Tibial nerve (tissue), 3 donors: ENCODE data around the gene CCNY.

Source experiments
- POLR2A ChIP-seq, 2 donors: fragments of 450-650 bp; IDR thresholded peaks; one replicate each; pipeline ENCODE4 v1.6.1; 2017; ENCODE audit warnings: antibody characterized with exemption in 2 of 2, mild to moderate bottlenecking in 2 of 2, moderate library complexity in 2 of 2
- TF ChIP-seq, protein P1 (sequence below), 5 experiments: fragments of 200-600 bp in 3 of 5; fragments of 450-650 bp in 2 of 5; sonication (generic) in 3 of 5; IDR thresholded peaks; one replicate each; pipeline ENCODE4 v1.5.1; 2016 to 2019; ENCODE audit warnings: antibody characterized with exemption in 5 of 5, mild to moderate bottlenecking in 3 of 5, moderate library complexity in 2 of 5

DNA sequence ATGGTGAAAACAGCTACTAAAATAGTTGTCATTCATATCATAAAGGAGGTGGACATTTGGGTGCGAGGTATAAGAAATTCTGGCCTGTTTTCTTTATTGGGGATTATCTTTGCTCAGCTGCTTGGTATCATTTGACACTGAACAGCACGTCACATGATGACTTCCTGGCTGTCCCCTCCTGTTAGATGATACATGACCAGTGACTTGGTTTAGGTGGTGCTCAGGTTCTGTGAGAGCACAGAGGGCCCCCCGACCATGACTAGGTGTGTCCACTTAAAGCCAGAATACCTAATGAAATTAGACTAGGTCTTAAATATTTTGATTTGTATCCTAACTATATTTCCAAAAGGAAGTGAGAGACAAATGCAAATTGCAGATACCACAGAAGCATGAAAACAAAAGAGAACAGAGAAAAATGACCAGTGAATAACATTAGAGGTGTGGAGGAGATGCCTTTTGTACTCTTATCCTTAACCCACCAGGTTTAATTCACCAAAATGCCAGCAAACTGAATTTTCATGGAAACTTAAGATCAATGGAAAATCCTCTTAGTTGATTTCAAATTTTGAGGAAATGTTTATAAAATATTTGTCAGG, 218.2 kb downstream of the CCNY start:
- TF ChIP-seq, protein P1, sequence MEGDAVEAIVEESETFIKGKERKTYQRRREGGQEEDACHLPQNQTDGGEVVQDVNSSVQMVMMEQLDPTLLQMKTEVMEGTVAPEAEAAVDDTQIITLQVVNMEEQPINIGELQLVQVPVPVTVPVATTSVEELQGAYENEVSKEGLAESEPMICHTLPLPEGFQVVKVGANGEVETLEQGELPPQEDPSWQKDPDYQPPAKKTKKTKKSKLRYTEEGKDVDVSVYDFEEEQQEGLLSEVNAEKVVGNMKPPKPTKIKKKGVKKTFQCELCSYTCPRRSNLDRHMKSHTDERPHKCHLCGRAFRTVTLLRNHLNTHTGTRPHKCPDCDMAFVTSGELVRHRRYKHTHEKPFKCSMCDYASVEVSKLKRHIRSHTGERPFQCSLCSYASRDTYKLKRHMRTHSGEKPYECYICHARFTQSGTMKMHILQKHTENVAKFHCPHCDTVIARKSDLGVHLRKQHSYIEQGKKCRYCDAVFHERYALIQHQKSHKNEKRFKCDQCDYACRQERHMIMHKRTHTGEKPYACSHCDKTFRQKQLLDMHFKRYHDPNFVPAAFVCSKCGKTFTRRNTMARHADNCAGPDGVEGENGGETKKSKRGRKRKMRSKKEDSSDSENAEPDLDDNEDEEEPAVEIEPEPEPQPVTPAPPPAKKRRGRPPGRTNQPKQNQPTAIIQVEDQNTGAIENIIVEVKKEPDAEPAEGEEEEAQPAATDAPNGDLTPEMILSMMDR (IDR thresholded peaks at IDR 0.05): no peak
- no peak for TF ChIP-seq POLR2A (IDR thresholded peaks at IDR 0.05)
